ENCODE measurements around the gene EYS. TPM values are rescaled to one million over a fixed set of nuclear protein-coding genes. Genes with fewer than 3 reads are reported as not detected.
"Not testable (repeated sequence)": the region's sequence is repeated elsewhere in the genome, so short reads cannot be mapped to it uniquely, and the experiment has no call there.

EYS gene
- polyA plus RNA-seq, 3 donors: 0.21 to 0.90 (median 0.22) TPM

- no peak overlapping the region for H3K27ac ChIP-seq (ENCODE audit: low read depth, low read length)
- 90 to 95% (median 94%) methylated on average over 4 of the region's 4 CpGs for WGBS, 3 donors
Measured at GRCh38 chr6:63999613-64000012, 1707.4 kb downstream of the EYS start.

DNA sequence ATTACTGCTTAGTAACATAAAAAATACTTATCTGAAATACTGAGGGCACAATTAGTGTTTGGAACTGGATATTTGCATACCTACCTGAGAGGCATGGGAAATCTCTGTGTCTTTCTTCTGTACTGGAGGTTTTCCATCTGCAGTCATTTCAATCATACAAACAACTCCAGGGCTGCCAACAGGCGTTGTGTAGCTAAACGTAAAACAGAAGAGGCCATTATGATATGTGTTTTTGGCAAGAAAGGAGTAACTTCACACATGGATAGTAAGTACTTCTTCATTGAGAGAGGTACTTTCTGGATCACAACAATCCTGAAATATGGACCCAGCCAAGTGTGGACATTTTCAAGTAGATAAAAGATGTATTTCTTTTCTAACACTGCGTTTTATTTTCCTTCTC lies 1708.0 kb downstream of the EYS start:
- 68 to 75% (median 74%) methylated on average over 3 of the region's 3 CpGs for WGBS, 3 donors
- no peak overlapping the region for H3K27ac ChIP-seq (ENCODE audit: low read depth, low read length)

DNA sequence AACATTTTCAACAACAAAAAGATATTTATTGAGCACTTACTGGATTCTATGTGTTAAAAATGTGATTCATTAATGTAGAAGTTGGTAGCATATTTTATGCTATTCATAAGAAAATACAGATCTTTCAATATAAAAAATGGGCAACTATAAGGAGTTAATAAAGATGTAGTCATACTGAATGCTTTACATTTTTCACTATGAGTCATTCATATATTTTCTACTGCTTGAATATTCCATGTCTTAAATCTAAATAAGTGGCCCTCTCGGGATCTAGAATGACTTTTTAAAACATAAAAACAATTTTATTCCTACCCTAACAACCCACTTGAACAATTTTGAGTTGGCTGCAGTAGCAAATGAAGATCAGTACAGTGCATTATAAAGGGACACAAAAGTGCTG lies 1709.3 kb downstream of the EYS start:
- WGBS, 3 donors: 66 to 75% (median 71%) methylated on average over 1 of the region's 1 CpG
- H3K27ac ChIP-seq (ENCODE audit: low read depth, low read length): no peak overlapping the region

DNA sequence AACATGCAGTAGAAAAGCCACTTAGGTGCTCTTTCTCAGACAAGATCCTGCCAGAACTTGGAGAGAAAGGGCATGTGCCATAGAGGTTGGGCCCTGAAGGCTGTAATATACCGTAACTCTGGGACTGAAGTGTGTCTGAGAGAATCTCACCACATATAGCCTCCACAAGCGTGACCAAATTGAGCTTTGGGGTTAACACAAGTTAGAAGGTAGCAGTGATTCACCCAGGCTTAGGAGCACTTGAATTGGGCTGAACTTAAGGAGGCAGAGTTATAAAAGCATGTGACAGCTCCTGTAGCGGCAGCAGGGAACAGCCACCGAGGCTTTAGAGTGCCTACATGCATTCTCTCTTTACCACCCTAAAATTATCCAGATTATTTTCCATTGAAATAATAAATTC lies 1709.8 kb downstream of the EYS start:
- no peak overlapping the region for H3K27ac ChIP-seq (ENCODE audit: low read depth, low read length)
- 72 to 92% (median 89%) methylated on average over 4 of the region's 4 CpGs for WGBS, 3 donors

GRCh38 chr6:63985223-63985622 lies 1721.8 kb downstream of the EYS start:
- no peak overlapping the region for H3K27ac ChIP-seq (ENCODE audit: low read depth, low read length)
- WGBS, 3 donors: 81 to 86% (median 85%) methylated on average over 3 of the region's 3 CpGs

DNA sequence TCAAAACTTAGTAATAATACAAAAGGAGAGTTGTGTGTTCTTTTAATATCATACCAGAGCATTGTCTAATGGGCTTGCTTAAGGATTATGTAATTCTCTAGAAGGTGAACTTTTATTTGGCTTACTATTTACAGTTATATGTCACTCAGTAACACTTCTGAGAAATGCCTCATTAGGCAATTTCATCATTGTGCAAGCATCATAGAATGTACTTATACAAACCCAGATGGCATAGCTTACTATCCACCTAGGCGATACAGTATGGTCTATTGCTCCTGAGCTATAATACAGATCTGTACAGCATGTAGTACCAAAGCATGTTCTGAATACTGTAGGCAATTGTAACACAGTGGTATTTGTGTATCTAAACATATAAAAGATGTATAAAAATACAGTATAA lies 1731.3 kb downstream of the EYS start:
- 68 to 82% (median 68%) methylated on average over 1 of the region's 1 CpG for WGBS, 3 donors
- H3K27ac ChIP-seq (ENCODE audit: low read depth, low read length): no peak overlapping the region

DNA sequence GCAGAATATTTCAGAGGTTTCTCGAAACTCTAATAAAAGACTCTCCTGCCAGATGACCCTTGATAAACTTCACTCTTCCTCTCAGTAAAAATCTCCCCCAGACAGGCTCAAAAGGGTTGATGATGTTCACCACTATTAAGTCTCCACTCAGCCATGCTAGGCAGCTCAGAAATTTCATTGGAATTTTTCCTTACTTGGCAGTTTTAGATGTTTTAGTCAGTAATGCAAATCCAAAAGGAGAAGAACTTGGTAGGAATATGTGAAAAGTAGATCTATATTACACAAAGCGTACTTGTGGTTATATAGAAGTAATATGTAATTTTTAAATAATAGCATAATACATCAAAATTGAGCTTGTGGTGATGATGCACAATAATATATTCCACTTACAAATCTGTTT lies 1738.4 kb downstream of the EYS start:
- WGBS, 3 donors: 74 to 83% (median 74%) methylated on average over 2 of the region's 2 CpGs

DNA sequence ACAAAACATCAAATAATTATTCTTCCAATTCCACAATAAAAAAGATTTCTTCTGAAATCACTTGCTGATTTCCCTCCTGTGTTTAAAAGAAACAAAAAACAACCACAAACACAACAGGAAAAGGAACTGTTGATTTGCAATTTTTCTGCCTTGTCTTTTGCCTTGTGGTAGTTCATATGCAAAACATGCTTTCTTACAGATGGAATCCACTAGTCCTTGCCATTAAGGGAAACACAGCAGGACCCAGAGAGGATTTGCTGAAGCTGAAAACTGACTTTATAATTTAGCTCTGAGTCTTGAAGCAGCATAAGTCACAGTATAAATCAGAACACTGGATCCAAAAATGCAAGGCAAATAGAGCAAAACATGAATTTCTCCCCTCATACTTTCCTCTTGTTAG lies 1742.7 kb downstream of the EYS start:
- H3K27ac ChIP-seq (ENCODE audit: low read depth, low read length): no peak overlapping the region

More for the DNA sequence above, 1738.4 kb downstream of the EYS start:
- H3K27ac ChIP-seq (ENCODE audit: low read depth, low read length): no peak overlapping the region

GRCh38 chr6:63963769-63964315 lies 1743.2 kb downstream of the EYS start:
- H3K27ac ChIP-seq (ENCODE audit: low read depth, low read length): no peak overlapping the region

DNA sequence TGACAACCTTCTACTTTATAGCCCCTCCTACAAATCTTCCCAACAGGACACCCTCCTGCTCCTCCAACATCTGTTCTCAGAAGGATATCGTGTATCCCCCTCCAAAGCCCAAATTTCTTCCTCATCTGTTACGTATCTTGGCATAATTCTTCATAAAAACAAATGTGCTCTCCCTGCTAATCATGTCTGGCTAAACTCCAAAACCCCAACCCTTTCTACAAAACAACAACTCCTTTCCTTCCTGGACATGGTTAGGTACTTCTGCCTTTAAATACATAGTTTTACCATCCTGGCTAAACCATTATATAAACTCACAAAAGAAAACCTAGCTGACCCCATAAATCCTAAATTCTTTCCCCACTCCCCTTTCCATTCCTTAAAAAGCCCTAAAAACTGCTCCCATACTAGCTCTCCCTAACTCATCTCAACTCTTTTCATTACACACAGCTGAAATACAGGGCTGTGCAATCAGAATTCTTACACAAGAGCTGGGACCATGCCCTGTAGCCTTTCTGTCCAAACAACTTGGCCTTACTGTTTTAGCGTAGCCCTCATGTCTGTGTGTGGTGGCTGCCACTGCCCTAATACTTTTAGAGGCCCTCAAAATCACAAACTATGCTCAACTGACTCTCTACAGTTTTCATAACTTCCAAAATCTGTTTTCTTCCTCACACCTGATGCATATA lies 1753.5 kb downstream of the EYS start:
- not testable (repeated sequence) for H3K27ac ChIP-seq (ENCODE audit: low read depth, low read length)
- 34 to 59% (median 36%) methylated on average over 3 of the region's 3 CpGs for WGBS, 3 donors

DNA sequence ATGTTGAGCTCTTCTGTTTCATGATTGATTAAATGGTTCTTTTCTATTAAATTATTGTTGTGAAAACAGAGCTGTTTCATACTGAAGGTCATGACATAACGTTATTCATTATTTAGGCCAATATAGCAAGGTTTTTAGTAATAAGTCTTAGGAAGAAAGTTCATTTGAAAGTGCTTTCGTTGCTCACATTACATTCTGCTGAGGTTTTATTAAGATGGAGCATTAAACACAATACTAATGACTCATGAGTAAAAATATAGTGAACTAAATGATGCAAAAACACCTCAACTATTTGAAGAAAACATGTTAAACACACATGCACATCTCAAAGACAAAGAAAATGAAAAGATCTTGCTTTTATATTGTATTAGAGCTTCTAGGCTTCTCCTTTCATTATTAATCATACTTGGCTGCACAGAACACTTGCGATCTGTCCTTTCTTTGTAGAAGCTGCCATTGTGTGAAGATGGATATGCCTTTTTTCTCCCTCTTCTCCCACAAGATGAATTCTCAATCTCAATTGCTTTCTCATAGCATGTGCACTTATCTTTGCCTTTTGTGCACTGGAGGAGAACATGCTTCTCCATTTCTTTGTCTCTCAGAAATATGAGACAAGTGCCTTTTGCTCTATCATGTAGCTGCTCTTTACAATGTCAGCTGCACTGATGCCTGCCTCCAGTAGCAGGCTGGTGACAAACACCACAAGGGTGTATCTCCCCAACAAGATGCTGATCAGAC lies 1759.1 kb downstream of the EYS start:
- H3K27ac ChIP-seq (ENCODE audit: low read depth, low read length): no peak overlapping the region
- 54 to 73% (median 69%) methylated on average over 3 of the region's 3 CpGs for WGBS, 3 donors

DNA sequence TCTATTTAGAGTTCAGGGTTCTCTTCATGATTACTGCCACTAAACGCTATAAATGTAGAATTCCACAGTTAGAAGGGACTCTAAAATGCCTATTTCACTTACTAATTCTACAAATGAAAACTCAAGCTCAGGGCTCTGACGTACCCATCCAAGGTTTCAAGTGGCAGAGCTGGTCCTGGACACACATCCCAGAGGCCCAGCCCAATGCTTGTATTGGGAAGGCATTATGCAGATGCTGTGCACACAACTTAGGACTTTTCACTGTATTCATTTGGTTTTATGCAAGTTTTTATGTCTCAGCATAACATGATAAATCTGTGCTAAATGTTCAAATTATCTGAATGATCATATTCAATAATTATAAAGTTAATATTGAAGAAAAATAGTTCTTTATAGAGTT lies 1761.0 kb downstream of the EYS start:
- no peak overlapping the region for H3K27ac ChIP-seq (ENCODE audit: low read depth, low read length)
- whole genome bisulfite sequencing, 3 donors: 59 to 91% (median 79%) methylated on average over 2 of the region's 2 CpGs

DNA sequence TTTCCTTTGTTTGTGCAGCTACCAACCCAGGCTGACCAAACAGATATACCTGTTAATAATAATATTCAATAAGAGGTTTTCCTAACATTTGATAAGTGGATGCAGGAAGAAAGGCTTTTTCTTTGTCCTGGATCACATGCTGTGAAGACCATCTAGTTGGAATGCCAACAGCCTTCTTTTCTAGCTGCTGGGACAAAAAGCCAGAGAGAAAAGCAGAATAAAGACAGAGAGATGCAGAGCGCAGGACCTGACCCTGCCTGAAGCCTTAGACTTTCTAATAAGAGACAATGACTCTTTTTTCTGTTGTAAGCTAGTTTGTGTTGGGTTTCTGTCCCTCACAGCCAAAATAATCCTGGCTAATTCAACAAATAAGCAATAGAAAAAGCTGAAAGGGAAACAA lies 1763.2 kb downstream of the EYS start:
- no peak overlapping the region for H3K27ac ChIP-seq (ENCODE audit: low read depth, low read length)
- WGBS, 3 donors: 87 to 94% (median 88%) methylated on average over 1 of the region's 1 CpG

DNA sequence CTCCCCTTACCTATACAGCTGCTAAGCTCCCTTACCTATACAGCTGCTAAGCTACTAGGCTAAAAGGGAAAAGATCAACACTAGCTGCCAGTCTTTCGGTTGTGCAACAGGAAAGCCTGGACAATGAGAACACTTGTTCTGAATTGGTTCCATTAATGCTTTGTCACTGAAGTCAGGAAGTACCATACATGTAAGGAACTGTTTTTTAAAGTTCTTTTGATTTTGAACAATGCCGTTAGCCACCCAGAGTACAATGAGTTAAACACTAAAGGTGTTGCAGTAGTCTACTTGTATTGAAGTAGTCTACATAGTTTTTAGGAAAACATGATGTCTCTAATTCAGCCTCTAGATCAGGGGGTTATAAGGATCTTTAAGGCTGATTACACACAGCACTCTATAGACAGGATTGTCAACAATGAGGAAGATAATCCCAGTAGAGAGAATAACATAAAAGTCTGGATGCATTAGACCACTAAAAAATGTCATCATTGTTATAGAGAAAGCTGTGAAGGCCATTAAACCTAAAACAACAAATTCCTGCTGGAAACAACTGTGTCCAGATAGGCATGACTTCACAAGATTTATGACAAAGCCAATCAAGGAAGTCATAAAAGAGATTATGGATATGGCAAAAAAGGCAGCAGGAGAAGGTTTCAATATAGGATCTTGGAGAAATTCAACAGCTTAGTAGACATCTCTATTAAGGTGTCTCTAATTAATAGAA lies 1765.1 kb downstream of the EYS start:
- H3K27ac ChIP-seq (ENCODE audit: low read depth, low read length): no peak overlapping the region
- 33 to 38% (median 33%) methylated on average over 2 of the region's 2 CpGs for WGBS, 3 donors

- no peak overlapping the region for H3K27ac ChIP-seq (ENCODE audit: low read depth, low read length)
- 82 to 90% (median 90%) methylated on average over 1 of the region's 1 CpG for WGBS, 3 donors
Measured at GRCh38 chr6:63940056-63940455, 1767.0 kb downstream of the EYS start.

GRCh38 chr6:63936399-63936798 lies 1770.6 kb downstream of the EYS start:
- H3K27ac ChIP-seq (ENCODE audit: low read depth, low read length): no peak overlapping the region

DNA sequence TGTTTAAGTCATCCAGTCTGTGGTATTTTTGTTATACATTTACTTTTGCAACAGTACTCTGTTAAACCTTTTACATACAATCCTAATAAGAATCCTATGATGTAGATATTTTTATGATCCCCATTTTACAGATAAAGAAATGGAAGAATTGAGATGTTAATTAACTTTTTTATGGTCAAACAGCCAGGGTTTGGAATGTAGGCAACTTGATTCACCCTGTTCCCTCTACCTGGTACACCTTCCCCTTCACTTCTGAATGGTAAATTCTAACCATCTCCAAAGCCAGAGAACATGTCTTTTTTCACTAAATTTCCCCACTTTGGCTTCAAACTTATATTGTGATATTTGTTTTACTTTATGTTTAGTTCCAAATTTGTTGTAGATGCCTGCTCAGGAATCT lies 1771.3 kb downstream of the EYS start:
- H3K27ac ChIP-seq (ENCODE audit: low read depth, low read length): no peak overlapping the region

- not testable (repeated sequence) for H3K27ac ChIP-seq (ENCODE audit: low read depth, low read length)
- 80 to 92% (median 90%) methylated on average over 3 of the region's 4 CpGs for WGBS, 3 donors
Measured at GRCh38 chr6:63933948-63934347, 1773.1 kb downstream of the EYS start.

DNA sequence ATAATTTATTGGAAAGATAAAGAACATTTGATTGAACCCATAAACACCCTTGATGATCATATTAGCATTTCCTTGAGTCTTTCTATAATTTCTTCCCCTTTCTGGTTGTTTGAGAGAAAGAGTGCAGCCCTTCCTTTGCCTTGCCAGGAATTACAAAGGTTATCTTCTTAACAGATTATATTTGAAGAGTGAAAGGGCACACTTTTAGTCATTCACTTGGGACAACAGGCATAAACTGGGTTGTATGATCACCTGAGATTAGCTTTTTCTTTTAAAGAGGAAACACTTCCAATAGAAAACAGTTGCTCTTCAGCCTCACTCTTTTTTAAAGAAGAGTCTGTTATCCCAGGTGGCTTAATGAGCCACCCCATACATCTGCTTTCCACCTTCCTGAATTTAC lies 1776.2 kb downstream of the EYS start:
- no peak overlapping the region for H3K27ac ChIP-seq (ENCODE audit: low read depth, low read length)

DNA sequence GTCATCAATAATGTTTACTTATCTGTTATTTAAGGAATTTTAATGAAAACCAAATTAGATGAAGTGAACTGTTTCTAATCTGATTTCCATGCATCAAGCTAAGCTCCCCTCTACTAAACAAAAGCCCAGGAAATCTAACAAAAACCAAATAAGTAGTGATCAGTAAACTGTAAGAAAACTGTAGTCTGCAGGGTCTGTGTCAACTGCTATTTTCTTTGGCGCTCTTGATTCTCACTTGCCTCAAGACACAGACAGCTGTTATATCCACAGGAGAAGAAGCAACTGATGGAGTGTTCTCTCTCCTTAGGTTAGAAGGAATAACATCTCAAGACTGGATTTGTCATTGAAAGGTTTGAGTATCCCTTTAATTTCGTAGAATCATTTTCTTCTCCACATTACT lies 1777.9 kb downstream of the EYS start:
- 69 to 90% (median 84%) methylated on average over 2 of the region's 2 CpGs for WGBS, 3 donors
- no peak overlapping the region for H3K27ac ChIP-seq (ENCODE audit: low read depth, low read length)

All from adipose tissue (tissue), 3 donors.